GM12875 (cell line): Measurements from ENCODE around the gene HRH2.
"Not testable (repeated sequence)": the region's sequence is repeated elsewhere in the genome, so short reads cannot be mapped to it uniquely, and the experiment has no call there.

Source experiments
- H3K4me3 ChIP-seq: one replicate; pipeline ENCODE4 v1.5.1; 2011; ENCODE audit warnings: low read depth, low read length, control low read depth
- TF ChIP-seq, protein P1 (sequence below): IDR thresholded peaks from 2 replicates; pipeline ENCODE4 v1.5.1; 2011; ENCODE audit warnings: low read depth, mild to moderate bottlenecking, control low read depth, inconsistent platforms, low read length, moderate library complexity, borderline replicate concordance; ENCODE audit not compliant: insufficient read depth

Gene HRH2

GRCh38 chr5:175646251-175646650 is 11.6 kb upstream of the HRH2 start:
- TF ChIP-seq, protein P1, sequence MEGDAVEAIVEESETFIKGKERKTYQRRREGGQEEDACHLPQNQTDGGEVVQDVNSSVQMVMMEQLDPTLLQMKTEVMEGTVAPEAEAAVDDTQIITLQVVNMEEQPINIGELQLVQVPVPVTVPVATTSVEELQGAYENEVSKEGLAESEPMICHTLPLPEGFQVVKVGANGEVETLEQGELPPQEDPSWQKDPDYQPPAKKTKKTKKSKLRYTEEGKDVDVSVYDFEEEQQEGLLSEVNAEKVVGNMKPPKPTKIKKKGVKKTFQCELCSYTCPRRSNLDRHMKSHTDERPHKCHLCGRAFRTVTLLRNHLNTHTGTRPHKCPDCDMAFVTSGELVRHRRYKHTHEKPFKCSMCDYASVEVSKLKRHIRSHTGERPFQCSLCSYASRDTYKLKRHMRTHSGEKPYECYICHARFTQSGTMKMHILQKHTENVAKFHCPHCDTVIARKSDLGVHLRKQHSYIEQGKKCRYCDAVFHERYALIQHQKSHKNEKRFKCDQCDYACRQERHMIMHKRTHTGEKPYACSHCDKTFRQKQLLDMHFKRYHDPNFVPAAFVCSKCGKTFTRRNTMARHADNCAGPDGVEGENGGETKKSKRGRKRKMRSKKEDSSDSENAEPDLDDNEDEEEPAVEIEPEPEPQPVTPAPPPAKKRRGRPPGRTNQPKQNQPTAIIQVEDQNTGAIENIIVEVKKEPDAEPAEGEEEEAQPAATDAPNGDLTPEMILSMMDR: no peak
- no peak overlapping the region for H3K4me3 ChIP-seq

DNA sequence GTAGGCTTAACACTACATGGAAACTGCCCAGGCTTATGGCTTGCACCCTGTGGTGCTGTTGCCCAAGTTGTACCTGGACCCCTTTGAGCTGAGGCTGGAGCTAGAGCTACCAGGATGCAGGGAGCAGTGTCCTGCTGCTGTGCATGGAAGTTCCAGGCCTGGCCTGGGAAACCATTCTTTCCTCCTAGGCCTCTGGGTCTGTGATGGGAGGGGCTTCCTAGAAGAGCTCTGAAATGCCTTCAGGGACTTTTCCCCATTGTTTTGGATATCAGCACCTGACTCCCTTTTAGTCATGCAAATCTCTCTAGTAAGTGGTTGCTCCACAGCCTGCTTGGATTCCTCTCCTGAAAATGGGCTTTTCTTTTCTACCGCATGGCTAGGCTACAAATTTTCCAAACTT is 7.9 kb upstream of the HRH2 start:
- TF ChIP-seq, protein P1: no peak
- no peak overlapping the region for H3K4me3 ChIP-seq

- not testable (repeated sequence) for H3K4me3 ChIP-seq
Measured at GRCh38 chr5:175650430-175651205, 7.3 kb upstream of the HRH2 start.

GRCh38 chr5:175652741-175653663 is 4.9 kb upstream of the HRH2 start:
- TF ChIP-seq, protein P1: no peak

DNA sequence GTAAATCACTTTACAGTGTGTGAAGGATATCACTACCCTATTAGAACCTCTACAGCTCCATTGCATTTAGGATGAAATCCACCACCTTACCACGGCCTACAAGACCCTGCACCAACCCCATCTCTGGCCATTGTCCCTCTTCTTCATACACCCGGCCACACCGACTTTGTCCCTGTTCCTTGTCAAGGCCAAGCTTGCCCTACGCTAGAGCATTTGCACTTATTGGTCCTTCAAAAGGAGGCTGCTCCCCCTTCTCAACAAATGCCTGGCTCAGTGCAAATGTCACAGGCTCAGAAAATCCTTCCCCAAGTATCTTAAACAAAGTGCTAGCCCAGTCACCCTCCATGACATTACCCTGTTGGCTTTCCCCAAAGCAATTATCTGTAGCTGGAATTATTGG is 4.1 kb upstream of the HRH2 start:
- TF ChIP-seq, protein P1: no peak
- H3K4me3 ChIP-seq: no peak overlapping the region

More at GRCh38 chr5:175652741-175653663, 4.9 kb upstream of the HRH2 start:
- no peak overlapping the region for H3K4me3 ChIP-seq

GRCh38 chr5:175654339-175654738 is 3.5 kb upstream of the HRH2 start:
- TF ChIP-seq, protein P1: no peak
- no peak overlapping the region for H3K4me3 ChIP-seq

- TF ChIP-seq, protein P1: no peak
- H3K4me3 ChIP-seq: no peak overlapping the region
Measured at GRCh38 chr5:175654807-175655206, 3.1 kb upstream of the HRH2 start.
